GM21447 (cell line): ENCODE results near the gene TENM3.
"Not testable (repeated sequence)": the region's sequence is repeated elsewhere in the genome, so short reads cannot be mapped to it uniquely, and the experiment has no call there.

Source experiments
- ATAC-seq: cut with Tn5 transposase; IDR thresholded peaks from one replicate; pipeline ENCODE4 v1.9.1; 2021; ENCODE audit not compliant: unreplicated experiment

The TENM3 gene

GRCh38 chr4:182325848-182326255 is 82.7 kb downstream of the TENM3 start:
- no peak for ATAC-seq

- no peak for ATAC-seq
These were observed 85.3 kb downstream of the TENM3 start for GRCh38 chr4:182328505-182328904.

GRCh38 chr4:182337366-182337765 is 94.2 kb downstream of the TENM3 start:
- ATAC-seq: no peak

GRCh38 chr4:182338063-182338462 is 94.9 kb downstream of the TENM3 start:
- no peak for ATAC-seq

GRCh38 chr4:182338746-182339145 is 95.5 kb downstream of the TENM3 start:
- ATAC-seq: no peak

GRCh38 chr4:182339221-182339641 is 96.0 kb downstream of the TENM3 start:
- no peak for ATAC-seq

- no peak for ATAC-seq
These were observed 100.3 kb downstream of the TENM3 start for GRCh38 chr4:182343453-182343852.

- no peak for ATAC-seq
These were observed 101.8 kb downstream of the TENM3 start for GRCh38 chr4:182344968-182345367.

- no peak for ATAC-seq
These were observed 103.0 kb downstream of the TENM3 start for GRCh38 chr4:182346250-182346649.

GRCh38 chr4:182346675-182347375 is 103.6 kb downstream of the TENM3 start:
- no peak for ATAC-seq

- ATAC-seq: no peak
These were observed 105.7 kb downstream of the TENM3 start for GRCh38 chr4:182348779-182349326.

- no peak for ATAC-seq
These were observed 106.8 kb downstream of the TENM3 start for GRCh38 chr4:182350041-182350440.

GRCh38 chr4:182351485-182351884 is 108.3 kb downstream of the TENM3 start:
- ATAC-seq: no peak

GRCh38 chr4:182354106-182354505 is 110.9 kb downstream of the TENM3 start:
- no peak for ATAC-seq

GRCh38 chr4:182354867-182355266 is 111.7 kb downstream of the TENM3 start:
- ATAC-seq: no peak

- no peak for ATAC-seq
These were observed 124.0 kb downstream of the TENM3 start for GRCh38 chr4:182367153-182367552.

GRCh38 chr4:182369211-182369610 is 126.0 kb downstream of the TENM3 start:
- no peak for ATAC-seq

- no peak for ATAC-seq
These were observed 127.3 kb downstream of the TENM3 start for GRCh38 chr4:182370491-182370890.

GRCh38 chr4:182380771-182381181 is 137.6 kb downstream of the TENM3 start:
- ATAC-seq: no peak

GRCh38 chr4:182382941-182383340 is 139.7 kb downstream of the TENM3 start:
- no peak for ATAC-seq

GRCh38 chr4:182384631-182385091 is 141.5 kb downstream of the TENM3 start:
- ATAC-seq: no peak

- ATAC-seq: peak; percentile 61
These were observed 142.7 kb downstream of the TENM3 start for GRCh38 chr4:182385897-182386296.

GRCh38 chr4:182386576-182386975 is 143.4 kb downstream of the TENM3 start:
- not testable (repeated sequence) for ATAC-seq
